HG02678 (cell line): ENCODE results near the gene CWC27.
"Not testable (repeated sequence)": the region's sequence is repeated elsewhere in the genome, so short reads cannot be mapped to it uniquely, and the experiment has no call there.

Experiments
- ATAC-seq: cut with Tn5 transposase; IDR thresholded peaks from one replicate; pipeline ENCODE4 v1.9.1; 2021; ENCODE audit warnings: mild to moderate bottlenecking, moderate library complexity; ENCODE audit not compliant: unreplicated experiment

The CWC27 gene

GRCh38 chr5:64838376-64838775 lies 69.6 kb downstream of the CWC27 start:
- no peak for ATAC-seq

- ATAC-seq, result no peak
These were observed 70.1 kb downstream of the CWC27 start for GRCh38 chr5:64838803-64839202.

GRCh38 chr5:64839936-64840335 lies 71.2 kb downstream of the CWC27 start:
- no peak for ATAC-seq

- ATAC-seq, result no peak
These were observed 72.2 kb downstream of the CWC27 start for GRCh38 chr5:64840958-64841357.

- ATAC-seq, result no peak
These were observed 85.0 kb downstream of the CWC27 start for GRCh38 chr5:64853777-64854176.

GRCh38 chr5:64854855-64855254 lies 86.1 kb downstream of the CWC27 start:
- ATAC-seq, result no peak

GRCh38 chr5:64859881-64860280 lies 91.2 kb downstream of the CWC27 start:
- no peak for ATAC-seq

GRCh38 chr5:64861281-64861680 lies 92.6 kb downstream of the CWC27 start:
- ATAC-seq, result no peak

- no peak for ATAC-seq
These were observed 95.4 kb downstream of the CWC27 start for GRCh38 chr5:64864171-64864570.

GRCh38 chr5:64865662-64866061 lies 96.9 kb downstream of the CWC27 start:
- ATAC-seq, result no peak

GRCh38 chr5:64869419-64869818 lies 100.7 kb downstream of the CWC27 start:
- ATAC-seq, result no peak

- no peak for ATAC-seq
These were observed 103.3 kb downstream of the CWC27 start for GRCh38 chr5:64872044-64872443.

- ATAC-seq, result no peak
These were observed 104.7 kb downstream of the CWC27 start for GRCh38 chr5:64873441-64873840.

GRCh38 chr5:64874753-64875152 lies 106.0 kb downstream of the CWC27 start:
- no peak for ATAC-seq

GRCh38 chr5:64876203-64876602 lies 107.5 kb downstream of the CWC27 start:
- ATAC-seq, result no peak

GRCh38 chr5:64880821-64881220 lies 112.1 kb downstream of the CWC27 start:
- ATAC-seq, result no peak

- no peak for ATAC-seq
These were observed 115.2 kb downstream of the CWC27 start for GRCh38 chr5:64883912-64884311.

- no peak for ATAC-seq
These were observed 115.8 kb downstream of the CWC27 start for GRCh38 chr5:64884541-64884940.

GRCh38 chr5:64887910-64888309 lies 119.2 kb downstream of the CWC27 start:
- no peak for ATAC-seq

- no peak for ATAC-seq
These were observed 127.0 kb downstream of the CWC27 start for GRCh38 chr5:64895748-64896147.

GRCh38 chr5:64899838-64900237 lies 131.1 kb downstream of the CWC27 start:
- ATAC-seq, result no peak

GRCh38 chr5:64900618-64901017 lies 131.9 kb downstream of the CWC27 start:
- no peak for ATAC-seq

GRCh38 chr5:64907399-64907798 lies 138.7 kb downstream of the CWC27 start:
- ATAC-seq, result not testable (repeated sequence)

- ATAC-seq, result no peak
These were observed 145.7 kb downstream of the CWC27 start for GRCh38 chr5:64914396-64914795.
